Psoas muscle (tissue), 8 donors: Measurements from ENCODE around the gene MAPK10. TPM values are rescaled to one million over a fixed set of nuclear protein-coding genes. Genes with fewer than 3 reads are reported as not detected.

ENCODE experiments used
- ATAC-seq, 4 donors: fragments of 200-7000 bp; cut with Tn5 transposase; one replicate each; pipeline ENCODE4 v1.9.1; 2020; ENCODE audit warnings: moderate library complexity in 3 of 4, mild to moderate bottlenecking in 2 of 4
- DNase-seq, 2 donors: peaks; one replicate each; pipeline ENCODE4 v3.0.0-alpha.2; 2020
- H3K27ac ChIP-seq: fragments of 200-600 bp; one replicate; pipeline ENCODE4 v1.8.0; 2022
- H3K27me3 ChIP-seq, 3 donors: fragments of 200-600 bp in 1 of 3; one replicate each; pipeline versions ENCODE4 v1.6.1 to v1.8.0; 2013 to 2022; ENCODE audit warnings: low read length in 2 of 3, mild to moderate bottlenecking in 2 of 3, moderate library complexity in 1 of 3; ENCODE audit not compliant: insufficient read depth in 3 of 3
- H3K36me3 ChIP-seq, 2 donors: fragments of 200-600 bp in 1 of 2; one replicate each; pipeline versions ENCODE4 v1.6.1 to v1.8.0; 2013 to 2022; ENCODE audit warnings: low read depth in 1 of 2, mild to moderate bottlenecking in 1 of 2, moderate library complexity in 1 of 2; ENCODE audit not compliant: insufficient read depth in 1 of 2
- H3K4me1 ChIP-seq: fragments of 200-600 bp; one replicate; pipeline ENCODE4 v1.8.0; 2022
- H3K4me3 ChIP-seq: fragments of 200-600 bp; one replicate; pipeline ENCODE4 v1.8.0; 2022; ENCODE audit warnings: mild to moderate bottlenecking
- H3K9me3 ChIP-seq: fragments of 200-600 bp; one replicate; pipeline ENCODE4 v1.8.0; 2022
- WGBS, 3 donors: extraction: QIAGEN DNeasy Blood & Tissue Kit; methylation state at CpG; one replicate each; pipeline versions ENCODE4 v1.1.6 to v1.1.7; 2013; 5-methylcytosine and 5-hydroxymethylcytosine counted together
- intact Hi-C, 2 donors: fragments of 100-400 bp; cut with DNase I; formaldehyde crosslinking; loops; one replicate each; pipeline versions ENCODE4 v1.11.0 to v1.14.2; 2022
- polyA plus RNA-seq, 3 donors: library from polyadenylated mRNA; stranded (reverse); fragments of 200-250 nt; gene quantifications; one replicate each; pipeline ENCODE4 v1.2.3, GENCODE V29; 2013
- total RNA-seq, 4 donors: library from RNA; stranded (reverse); fragmentation: NEBNext Ultra II Directional in 2 of 4; extraction: Animal tissue kit (Norgen Biotek cat#: 25700) in 2 of 4; gene quantifications; one replicate each; pipeline versions ENCODE4 v1.2.1 to v1.2.4, GENCODE V29; 2021 to 2023
- TF ChIP-seq, protein P1 (sequence below): fragments of 200-600 bp; IDR thresholded peaks from one replicate; pipeline ENCODE4 v1.8.0; 2022; ENCODE audit warnings: antibody characterized with exemption
- donor health status: healthy with polysubstance abuse.
- donor health status: DM: no; HTN: no; CAD: no; lungs with moderate emphysema.
- donor health status: Bipolar disorder and iron deficiency.
- donor health status: healthy.
- donor health status: DM: yes; HTN: yes; CAD: no.
- donor health status: DM: no; HTN: no; CAD: no.
- donor health status: DM: no; HTN: no; CAD: no.
- donor health status: DM: yes; HTN: yes; CAD: no.

MAPK10 gene
- total and polyA plus RNA-seq, 7 donors: 0.22 to 7.6 (median 1.3) TPM

DNA sequence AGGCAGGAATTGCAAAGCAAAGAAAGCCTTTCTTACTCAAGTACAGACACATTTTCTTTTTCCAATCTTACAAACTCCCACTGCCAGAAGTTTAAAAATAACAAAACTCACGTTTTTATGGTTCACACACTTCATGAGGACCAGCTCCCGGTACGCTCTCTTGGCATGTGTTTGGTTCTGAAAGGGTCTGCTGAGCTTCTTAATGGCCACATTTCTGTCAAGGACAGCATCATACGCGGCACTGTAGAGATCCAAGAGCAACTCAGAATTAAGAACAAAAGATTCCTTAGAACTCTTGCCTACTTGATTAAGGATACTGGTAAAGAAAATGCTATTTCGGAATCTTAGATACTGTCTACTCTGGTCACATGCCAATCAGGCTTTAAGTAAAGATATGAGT, 252.7 kb downstream of the MAPK10 start:
- no peak overlapping the region for H3K27ac ChIP-seq
- peaks cover 9% of the 10 kb centered on the region for H3K9me3 ChIP-seq
- TF ChIP-seq, protein P1, sequence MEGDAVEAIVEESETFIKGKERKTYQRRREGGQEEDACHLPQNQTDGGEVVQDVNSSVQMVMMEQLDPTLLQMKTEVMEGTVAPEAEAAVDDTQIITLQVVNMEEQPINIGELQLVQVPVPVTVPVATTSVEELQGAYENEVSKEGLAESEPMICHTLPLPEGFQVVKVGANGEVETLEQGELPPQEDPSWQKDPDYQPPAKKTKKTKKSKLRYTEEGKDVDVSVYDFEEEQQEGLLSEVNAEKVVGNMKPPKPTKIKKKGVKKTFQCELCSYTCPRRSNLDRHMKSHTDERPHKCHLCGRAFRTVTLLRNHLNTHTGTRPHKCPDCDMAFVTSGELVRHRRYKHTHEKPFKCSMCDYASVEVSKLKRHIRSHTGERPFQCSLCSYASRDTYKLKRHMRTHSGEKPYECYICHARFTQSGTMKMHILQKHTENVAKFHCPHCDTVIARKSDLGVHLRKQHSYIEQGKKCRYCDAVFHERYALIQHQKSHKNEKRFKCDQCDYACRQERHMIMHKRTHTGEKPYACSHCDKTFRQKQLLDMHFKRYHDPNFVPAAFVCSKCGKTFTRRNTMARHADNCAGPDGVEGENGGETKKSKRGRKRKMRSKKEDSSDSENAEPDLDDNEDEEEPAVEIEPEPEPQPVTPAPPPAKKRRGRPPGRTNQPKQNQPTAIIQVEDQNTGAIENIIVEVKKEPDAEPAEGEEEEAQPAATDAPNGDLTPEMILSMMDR: no peak
- ATAC-seq (no peak), DNase-seq (no peak)
- no peak overlapping the region for H3K4me3 ChIP-seq
- no peaks in the 10 kb centered on the region for H3K27me3 ChIP-seq
- no peaks in the 10 kb centered on the region for H3K4me1 ChIP-seq
- intact Hi-C loops: no loop called here
- 74 to 81% (median 77%) methylated on average over 6 of the region's 6 CpGs for WGBS, 3 donors
- H3K36me3 ChIP-seq: no peaks in the 10 kb centered on the region

DNA sequence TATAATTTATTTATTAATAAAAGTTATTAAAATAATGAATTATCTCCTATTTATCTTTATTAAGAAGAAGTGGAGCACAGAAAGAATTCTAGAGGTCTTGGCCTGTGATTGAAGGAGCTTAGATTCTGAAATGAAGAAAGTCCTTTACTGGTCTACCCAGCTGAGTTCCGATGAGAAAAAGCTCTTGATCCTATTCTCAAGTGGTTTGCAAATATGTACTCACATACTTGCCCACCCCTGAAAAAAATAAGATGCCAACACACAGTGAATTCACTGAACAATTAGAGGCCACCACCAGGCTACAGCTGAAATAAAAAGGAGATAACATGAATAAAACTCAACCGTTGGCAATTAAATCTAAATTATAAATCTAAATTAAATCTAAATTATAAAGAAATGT, 253.4 kb downstream of the MAPK10 start:
- H3K27me3 ChIP-seq: no peaks in the 10 kb centered on the region
- intact Hi-C loops: no loop called here
- TF ChIP-seq, protein P1: no peak
- H3K27ac ChIP-seq: no peak overlapping the region
- H3K9me3 ChIP-seq: peaks cover 9% of the 10 kb centered on the region
- ATAC-seq (no peak), DNase-seq (no peak)
- H3K4me1 ChIP-seq: no peaks in the 10 kb centered on the region
- no peak overlapping the region for H3K4me3 ChIP-seq
- 70 to 90% (median 72%) methylated on average over 2 of the region's 2 CpGs for WGBS, 3 donors
- no peaks in the 10 kb centered on the region for H3K36me3 ChIP-seq

- ATAC-seq: no peak
- TF ChIP-seq, protein P1: no peak
- intact Hi-C loops: no loop called here
Measured at GRCh38 chr4:86101841-86102240, 258.0 kb downstream of the MAPK10 start.

GRCh38 chr4:86101410-86101809, 258.4 kb downstream of the MAPK10 start:
- TF ChIP-seq, protein P1: no peak

More at GRCh38 chr4:86101841-86102240, 258.0 kb downstream of the MAPK10 start:
- WGBS, 3 donors: 92 to 94% (median 92%) methylated on average over 2 of the region's 2 CpGs
- H3K4me1 ChIP-seq: no peaks in the 10 kb centered on the region
- H3K9me3 ChIP-seq: no peaks in the 10 kb centered on the region
- H3K27ac ChIP-seq: no peak overlapping the region
- H3K36me3 ChIP-seq: no peaks in the 10 kb centered on the region
- no peaks in the 10 kb centered on the region for H3K27me3 ChIP-seq
- DNase-seq: no peak
- H3K4me3 ChIP-seq: no peak overlapping the region

DNA sequence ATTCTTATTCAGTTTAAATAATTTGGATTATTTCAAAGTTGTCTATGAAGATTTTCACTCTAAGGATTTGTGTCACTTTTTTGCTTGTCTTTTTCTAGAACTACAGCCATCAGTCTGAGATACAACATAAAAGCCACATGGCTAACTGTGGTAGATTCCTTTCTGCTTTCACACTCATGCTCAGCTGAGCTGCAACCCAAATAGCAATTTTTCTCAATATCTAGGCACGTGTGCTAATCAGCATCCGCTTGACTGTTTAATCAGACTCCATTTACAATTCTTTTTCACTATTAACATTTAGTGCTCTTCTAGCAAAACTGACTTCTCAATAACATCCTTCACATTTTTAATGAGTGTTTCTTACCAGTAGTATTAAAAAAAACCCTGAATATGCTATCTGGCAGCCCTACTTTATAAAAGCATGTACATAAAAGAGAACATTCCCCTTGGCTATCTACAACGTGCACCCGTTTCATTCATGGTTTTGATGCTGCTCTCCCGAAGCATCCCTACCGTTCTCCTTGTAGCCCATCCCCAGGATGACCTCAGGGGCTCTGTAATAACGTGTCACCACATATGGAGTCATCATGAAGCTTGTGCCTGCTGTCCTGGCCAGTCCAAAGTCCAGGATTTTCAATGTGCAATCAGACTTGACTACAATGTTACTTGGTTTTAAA, 259.2 kb downstream of the MAPK10 start:
- 71 to 83% (median 81%) methylated on average over 7 of the region's 7 CpGs for WGBS, 3 donors
- Histone ChIP-seq H3K27me3 (no peaks in the 10 kb centered on the region), H3K27ac (no peak overlapping the region), H3K36me3 (no peaks in the 10 kb centered on the region), H3K4me1 (no peaks in the 10 kb centered on the region), H3K9me3 (no peaks in the 10 kb centered on the region), H3K4me3 (no peak overlapping the region)
- DNase-seq (no peak), ATAC-seq (no peak)
- intact Hi-C loops: no loop called here
- TF ChIP-seq, protein P1: no peak

More at GRCh38 chr4:86101410-86101809, 258.4 kb downstream of the MAPK10 start:
- H3K27ac ChIP-seq: no peak overlapping the region
- H3K4me3 ChIP-seq: no peak overlapping the region
- no peaks in the 10 kb centered on the region for H3K27me3 ChIP-seq
- ATAC-seq (no peak), DNase-seq (no peak)
- no peaks in the 10 kb centered on the region for H3K4me1 ChIP-seq
- no peaks in the 10 kb centered on the region for H3K9me3 ChIP-seq
- intact Hi-C loops: no loop called here
- H3K36me3 ChIP-seq: no peaks in the 10 kb centered on the region
